Astrocyte (in vitro differentiated cells and primary cell): ENCODE results near the gene SLC6A12. TPM values are rescaled to one million over a fixed set of nuclear protein-coding genes. Genes with fewer than 3 reads are reported as not detected.
A peak's percentile ranks its signal among the peaks of the same experiment; 100 is the strongest.

Experiments used
- DNase-seq: peaks from one replicate; pipeline ENCODE4 v3.0.0-alpha.2; 2010; ENCODE audit warnings: low read depth
- FAIRE-seq: peaks from 2 replicates; lab custom pipeline; 2011; peaks lifted over from hg19 to GRCh38; lab: Jason Lieb, UNC
- H2AFZ ChIP-seq: 2 replicates; pipeline ENCODE4 v1.6.0; 2012; ENCODE audit warnings: low read depth, low read length, inconsistent platforms
- H3K27ac ChIP-seq: 2 replicates; pipeline ENCODE4 v1.5.1; 2011; ENCODE audit warnings: low read depth, low read length, inconsistent platforms
- H3K27me3 ChIP-seq: 2 replicates; pipeline ENCODE4 v1.6.0; 2011; ENCODE audit warnings: low read length, inconsistent platforms; ENCODE audit not compliant: insufficient read depth
- H3K36me3 ChIP-seq: 2 replicates; pipeline ENCODE4 v1.5.1; 2011; ENCODE audit warnings: low read length, inconsistent platforms; ENCODE audit not compliant: insufficient read depth
- H3K4me1 ChIP-seq: 2 replicates; pipeline ENCODE4 v1.5.1; 2011; ENCODE audit warnings: low read length, inconsistent platforms; ENCODE audit not compliant: insufficient read depth
- H3K4me2 ChIP-seq: 2 replicates; pipeline ENCODE4 v1.6.0; 2012; ENCODE audit warnings: low read length, inconsistent platforms
- H3K4me3 ChIP-seq: 2 replicates; pipeline ENCODE4 v1.5.1; 2011; ENCODE audit warnings: low read depth, mild to moderate bottlenecking, low read length, inconsistent platforms; ENCODE audit not compliant: insufficient read depth
- H3K79me2 ChIP-seq: 2 replicates; pipeline ENCODE4 v1.6.0; 2012; ENCODE audit warnings: mild to moderate bottlenecking, low read length, inconsistent platforms; ENCODE audit not compliant: insufficient read depth
- H3K9ac ChIP-seq: 2 replicates; pipeline ENCODE4 v1.6.0; 2012; ENCODE audit warnings: mild to moderate bottlenecking, low read length, inconsistent platforms
- H3K9me3 ChIP-seq: 2 replicates; pipeline ENCODE4 v1.5.1; 2012; ENCODE audit warnings: low read depth, mild to moderate bottlenecking, low read length, inconsistent platforms; ENCODE audit not compliant: insufficient read depth
- H4K20me1 ChIP-seq: 2 replicates; pipeline ENCODE4 v1.6.0; 2012; ENCODE audit warnings: low read length, inconsistent platforms; ENCODE audit not compliant: insufficient read depth
- H3K27ac Mint-ChIP-seq: one replicate; pipeline ENCODE4 v1.8.0; 2021; ENCODE audit warnings: mild to moderate bottlenecking, mixed read lengths; ENCODE audit not compliant: unreplicated experiment
- H3K27me3 Mint-ChIP-seq: one replicate; pipeline ENCODE4 v1.8.0; 2021; ENCODE audit warnings: low read depth, mixed read lengths; ENCODE audit not compliant: unreplicated experiment
- H3K36me3 Mint-ChIP-seq: one replicate; pipeline ENCODE4 v1.8.0; 2021; ENCODE audit warnings: low read depth, mixed read lengths; ENCODE audit not compliant: unreplicated experiment
- H3K4me1 Mint-ChIP-seq: one replicate; pipeline ENCODE4 v1.8.0; 2021; ENCODE audit warnings: low read depth, mixed read lengths; ENCODE audit not compliant: unreplicated experiment
- H3K4me3 Mint-ChIP-seq: one replicate; pipeline ENCODE4 v1.8.0; 2021; ENCODE audit warnings: mild to moderate bottlenecking, moderate library complexity, mixed read lengths; ENCODE audit not compliant: unreplicated experiment
- H3K9me3 Mint-ChIP-seq: one replicate; pipeline ENCODE4 v1.8.0; 2021; ENCODE audit warnings: mild to moderate bottlenecking, mixed read lengths; ENCODE audit not compliant: unreplicated experiment
- CTCF ChIP-seq: IDR thresholded peaks from 2 replicates; pipeline ENCODE4 v1.5.1; 2011; ENCODE audit warnings: low read depth, mild to moderate bottlenecking, inconsistent platforms, low read length, moderate library complexity; ENCODE audit not compliant: insufficient read depth
- EZH2 ChIP-seq: IDR thresholded peaks from 2 replicates; pipeline ENCODE4 v1.6.1; 2012; ENCODE audit warnings: mild to moderate bottlenecking, low read length, inconsistent platforms; ENCODE audit not compliant: insufficient read depth
- total RNA-seq: library from RNA; stranded (reverse); gene quantifications from 2 replicates; pipeline ENCODE4 v1.2.1, GENCODE V29; 2021

The SLC6A12 gene
- total RNA-seq, 1 donor from 2014 or later, result 3.0 TPM

GRCh38 chr12:177980-178828 is 35.8 kb downstream of the SLC6A12 start:
- Mint-ChIP-seq H3K27me3 (no peaks in the 10 kb centered on the region), H3K27ac (peak overlapping the region; percentile 34), H3K36me3 (no peaks in the 10 kb centered on the region), H3K9me3 (peaks cover 4% of the 10 kb centered on the region), H3K4me3 (no peak overlapping the region), H3K4me1 (peaks cover 55% of the 10 kb centered on the region)
- no peaks in the 10 kb centered on the region for H3K9me3 ChIP-seq
- no peaks in the 10 kb centered on the region for H3K36me3 ChIP-seq
- H2AFZ ChIP-seq, result no peak overlapping the region
- no peaks in the 10 kb centered on the region for H3K27me3 ChIP-seq
- H3K4me2 ChIP-seq, result no peak overlapping the region
- H3K4me1 ChIP-seq, result peaks cover 43% of the 10 kb centered on the region
- no peak overlapping the region for H3K27ac ChIP-seq
- FAIRE-seq, result no peak
- no peak overlapping the region for H3K4me3 ChIP-seq
- H4K20me1 ChIP-seq, result no peaks in the 10 kb centered on the region
- TF ChIP-seq EZH2 (no peak), CTCF (no peak)
- DNase-seq, result no peak
- H3K9ac ChIP-seq, result no peak overlapping the region
- no peaks in the 10 kb centered on the region for H3K79me2 ChIP-seq

- Mint-ChIP-seq H3K27ac (peak overlapping the region; percentile 84), H3K4me3 (no peak overlapping the region), H3K9me3 (peaks cover 4% of the 10 kb centered on the region), H3K27me3 (peaks cover 5% of the 10 kb centered on the region), H3K4me1 (peaks cover 56% of the 10 kb centered on the region), H3K36me3 (no peaks in the 10 kb centered on the region)
- DNase-seq, result no peak
- Histone ChIP-seq H3K79me2 (no peaks in the 10 kb centered on the region), H3K4me1 (peaks cover 42% of the 10 kb centered on the region), H3K27ac (peak overlapping the region; percentile 22), H4K20me1 (no peaks in the 10 kb centered on the region), H3K4me2 (peak overlapping the region; percentile 65), H3K27me3 (no peaks in the 10 kb centered on the region), H2AFZ (peak overlapping the region; percentile 26), H3K36me3 (no peaks in the 10 kb centered on the region), H3K9me3 (no peaks in the 10 kb centered on the region), H3K4me3 (no peak overlapping the region), H3K9ac (no peak overlapping the region)
- no peak for TF ChIP-seq EZH2
- TF ChIP-seq CTCF, result no peak
- FAIRE-seq, result no peak
Measured at GRCh38 chr12:177336-177979, 36.5 kb downstream of the SLC6A12 start.
